EL (cell line): Measurements from ENCODE around the gene LTC4S.
A peak's percentile ranks its signal among the peaks of the same experiment; 100 is the strongest.
"Not testable (repeated sequence)": the region's sequence is repeated elsewhere in the genome, so short reads cannot be mapped to it uniquely, and the experiment has no call there.

Experiments used
- DNase-seq: peaks from one replicate; pipeline ENCODE4 v3.0.0-alpha.2; 2016

LTC4S gene

GRCh38 chr5:179793468-179794139, at the start of gene LTC4S:
TSS of gene LTC4S (plus strand) at chr5:179793986. CDS start at chr5:179794081, 95 bp downstream.
- peak; percentile 8 for DNase-seq

- not testable (repeated sequence) for DNase-seq
Observed at GRCh38 chr5:179744106-179744505, 49.7 kb upstream of the LTC4S start.

GRCh38 chr5:179746872-179747271, 46.9 kb upstream of the LTC4S start:
- no peak for DNase-seq

GRCh38 chr5:179747811-179748210, 46.0 kb upstream of the LTC4S start:
- DNase-seq, result no peak

- DNase-seq, result no peak
Observed at GRCh38 chr5:179749857-179750508, 43.8 kb upstream of the LTC4S start.

- no peak for DNase-seq
Observed at GRCh38 chr5:179753971-179754370, 39.8 kb upstream of the LTC4S start.

- no peak for DNase-seq
Observed at GRCh38 chr5:179755022-179755421, 38.8 kb upstream of the LTC4S start.

- no peak for DNase-seq
Observed at GRCh38 chr5:179758955-179759354, 34.8 kb upstream of the LTC4S start.

- DNase-seq, result no peak
Observed at GRCh38 chr5:179759581-179760551, 33.9 kb upstream of the LTC4S start.

GRCh38 chr5:179762079-179762780, 31.6 kb upstream of the LTC4S start:
- DNase-seq, result peak; percentile 40

- peak; percentile 64 for DNase-seq
Observed at GRCh38 chr5:179762781-179763176, 31.0 kb upstream of the LTC4S start.

GRCh38 chr5:179763215-179763945, 30.4 kb upstream of the LTC4S start:
- DNase-seq, result peak; percentile 78

GRCh38 chr5:179764056-179764455, 29.7 kb upstream of the LTC4S start:
- no peak for DNase-seq

GRCh38 chr5:179765400-179765799, 28.4 kb upstream of the LTC4S start:
- peak; percentile 92 for DNase-seq

GRCh38 chr5:179766021-179766725, 27.6 kb upstream of the LTC4S start:
- DNase-seq, result peak; percentile 41

- DNase-seq, result no peak
Observed at GRCh38 chr5:179766726-179767455, 26.9 kb upstream of the LTC4S start.

GRCh38 chr5:179767496-179768100, 26.2 kb upstream of the LTC4S start:
- no peak for DNase-seq

GRCh38 chr5:179768326-179769085, 25.3 kb upstream of the LTC4S start:
- DNase-seq, result no peak

GRCh38 chr5:179769271-179769670, 24.5 kb upstream of the LTC4S start:
- no peak for DNase-seq
